NCI-H774 (cell line): ENCODE results near the gene BNIP2.
"Not testable (repeated sequence)": the region's sequence is repeated elsewhere in the genome, so short reads cannot be mapped to it uniquely, and the experiment has no call there.

Experiments
- DNase-seq: peaks from one replicate; lab custom pipeline; 2025; lab: John Stamatoyannopoulos, UW

The BNIP2 gene, protein sequence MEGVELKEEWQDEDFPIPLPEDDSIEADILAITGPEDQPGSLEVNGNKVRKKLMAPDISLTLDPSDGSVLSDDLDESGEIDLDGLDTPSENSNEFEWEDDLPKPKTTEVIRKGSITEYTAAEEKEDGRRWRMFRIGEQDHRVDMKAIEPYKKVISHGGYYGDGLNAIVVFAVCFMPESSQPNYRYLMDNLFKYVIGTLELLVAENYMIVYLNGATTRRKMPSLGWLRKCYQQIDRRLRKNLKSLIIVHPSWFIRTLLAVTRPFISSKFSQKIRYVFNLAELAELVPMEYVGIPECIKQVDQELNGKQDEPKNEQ

DNA sequence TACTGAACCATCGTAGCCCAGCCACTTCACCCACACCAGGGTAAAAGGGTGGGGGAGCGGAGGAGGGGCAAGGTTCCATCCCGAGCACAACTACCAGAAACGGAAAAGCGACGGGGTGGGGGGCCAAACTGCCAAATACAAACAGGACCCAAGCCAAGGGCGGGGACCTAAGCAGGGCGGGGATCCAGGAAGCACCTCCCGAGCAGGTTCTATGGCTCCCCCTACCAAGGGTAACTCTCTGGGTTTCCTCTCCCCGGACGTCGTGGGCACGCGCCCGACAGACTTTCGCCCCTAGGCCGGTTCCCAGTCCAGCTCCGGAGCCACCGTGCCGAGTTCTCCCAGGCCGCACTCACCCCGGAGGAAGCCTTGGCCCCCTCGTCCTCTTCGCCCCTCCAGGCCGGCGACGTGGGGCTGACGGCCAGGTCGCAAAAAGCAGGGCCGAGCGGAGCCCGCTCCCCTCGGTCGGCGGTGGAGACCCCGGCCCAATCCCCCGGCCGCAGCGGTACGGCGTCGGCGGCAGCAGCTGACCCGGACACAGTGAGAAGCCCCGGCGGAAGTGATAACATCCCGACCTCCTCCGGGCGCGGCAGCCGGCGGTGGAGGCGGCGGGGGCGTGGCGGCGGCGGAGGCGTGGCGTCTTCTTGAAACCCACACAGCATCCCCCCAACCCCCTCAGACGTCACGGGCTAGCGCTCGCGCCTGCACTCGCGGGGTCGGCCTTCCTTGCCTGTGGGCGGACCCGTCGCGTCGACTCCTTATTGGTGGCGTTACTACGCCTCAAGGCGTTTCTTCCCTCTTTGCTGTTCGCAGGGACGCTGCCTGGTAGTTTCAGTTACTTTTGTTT, at the start of gene BNIP2:
TSS of gene BNIP2 (minus strand) at position 539 of the 844 bp plus-strand sequence. CDS start 6,863 bp downstream, outside the sequence.
- peak; percentile 95 for DNase-seq

DNA sequence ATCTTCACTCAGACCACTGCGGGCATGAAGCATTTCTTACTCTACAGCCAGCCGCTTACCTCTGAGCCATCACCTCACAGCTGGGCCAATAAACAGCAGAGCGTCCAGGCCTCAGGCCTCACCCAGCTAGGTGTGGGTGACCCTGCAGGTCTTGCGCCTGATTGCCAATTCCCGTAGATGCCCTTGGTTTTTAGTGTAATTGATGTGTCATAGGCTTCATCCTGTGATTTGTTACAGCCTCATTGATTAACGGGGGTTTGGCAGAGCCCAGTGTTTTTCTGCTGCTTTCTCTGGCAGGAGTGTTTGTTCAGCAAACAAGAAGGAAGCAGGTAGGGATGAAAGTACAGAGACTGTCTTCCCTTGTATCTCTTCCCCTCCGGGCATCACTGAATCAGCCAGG, 49.6 kb upstream of the BNIP2 start:
- DNase-seq, result no peak

DNA sequence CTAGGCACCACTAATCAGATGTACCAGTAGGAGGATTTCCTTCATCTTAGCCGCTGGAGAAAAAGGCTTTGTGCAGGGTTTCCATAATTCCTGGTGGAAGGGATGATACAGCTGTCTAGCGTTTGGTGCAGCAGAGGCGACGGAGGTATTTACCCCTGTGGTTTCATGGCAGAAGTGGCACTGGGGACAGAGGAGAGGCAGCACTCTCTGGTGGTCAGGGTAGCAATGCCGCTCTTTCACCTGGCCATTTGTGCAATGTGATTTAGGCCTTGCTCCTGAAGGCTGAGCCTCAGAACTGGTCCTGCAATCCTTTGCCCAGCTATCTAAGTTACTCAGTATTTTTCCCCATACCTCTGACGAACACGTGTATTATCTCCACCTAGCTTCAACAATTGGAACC, 47.1 kb upstream of the BNIP2 start:
- DNase-seq, result no peak

DNA sequence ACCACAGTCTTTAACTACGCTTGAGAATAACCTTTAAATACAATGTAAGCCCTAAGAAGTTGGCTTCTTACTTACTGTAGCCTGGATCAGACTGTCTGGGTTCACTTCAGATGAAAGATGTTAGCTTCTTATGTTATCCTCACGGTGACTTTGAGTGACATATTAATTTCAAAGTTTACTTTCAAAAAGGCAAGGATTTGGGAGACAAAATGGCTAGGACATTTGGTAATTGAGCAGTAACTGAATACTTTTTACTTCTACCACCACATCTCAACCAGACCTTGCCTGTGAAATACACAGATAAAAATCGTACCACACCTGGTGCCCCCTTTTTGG, 36.0 kb upstream of the BNIP2 start:
- DNase-seq, result no peak

DNA sequence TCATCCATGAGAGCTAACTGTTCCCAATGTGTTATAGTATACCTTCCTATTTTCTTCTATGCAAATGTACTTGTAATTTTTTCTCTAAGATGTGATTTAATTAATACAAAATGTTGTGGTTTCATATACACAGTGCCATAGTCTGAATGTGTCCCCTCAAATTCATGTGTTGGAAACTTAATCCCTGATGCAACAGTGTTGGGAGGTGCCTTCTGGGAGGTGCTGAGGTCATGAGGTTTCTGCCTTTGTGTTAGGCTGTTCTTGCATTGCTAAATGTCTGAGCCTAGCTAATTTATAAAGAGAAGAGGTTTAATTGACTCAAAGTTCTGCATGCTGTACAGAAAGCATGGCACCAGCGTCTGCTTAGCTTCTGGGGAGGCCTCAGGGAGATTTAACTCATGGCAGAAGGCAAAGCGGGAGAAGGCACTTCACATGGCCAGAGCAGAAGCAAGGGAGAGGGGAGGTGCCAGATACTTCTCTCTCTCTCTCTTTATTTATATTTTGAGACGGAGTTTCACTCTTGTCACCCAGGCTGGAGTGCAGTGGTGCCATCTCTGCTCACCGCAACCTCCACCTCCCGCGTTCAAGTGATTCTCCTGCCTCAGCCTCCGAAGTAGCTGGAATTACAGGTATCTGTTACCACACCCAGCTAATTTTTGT, 34.7 kb upstream of the BNIP2 start:
- DNase-seq, result no peak

DNA sequence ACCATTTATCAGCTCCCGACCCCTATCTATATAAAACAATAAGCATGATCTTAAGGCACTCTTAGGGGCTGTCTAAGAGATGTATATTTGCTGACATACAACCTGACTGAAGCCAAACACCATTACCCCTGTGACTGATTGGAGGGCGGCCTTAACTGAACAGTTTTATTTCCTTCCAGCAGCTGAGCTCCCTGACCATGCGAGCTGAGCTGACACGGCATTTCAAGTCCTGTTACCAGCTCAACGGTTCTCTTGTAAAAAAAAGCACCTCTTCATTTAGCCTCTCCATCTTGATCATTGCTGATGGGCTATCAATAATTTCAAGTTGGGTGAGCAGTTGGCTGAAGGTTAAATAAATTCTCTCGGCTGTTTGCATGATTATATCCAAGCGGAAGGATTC, 33.4 kb upstream of the BNIP2 start:
- no peak for DNase-seq

DNA sequence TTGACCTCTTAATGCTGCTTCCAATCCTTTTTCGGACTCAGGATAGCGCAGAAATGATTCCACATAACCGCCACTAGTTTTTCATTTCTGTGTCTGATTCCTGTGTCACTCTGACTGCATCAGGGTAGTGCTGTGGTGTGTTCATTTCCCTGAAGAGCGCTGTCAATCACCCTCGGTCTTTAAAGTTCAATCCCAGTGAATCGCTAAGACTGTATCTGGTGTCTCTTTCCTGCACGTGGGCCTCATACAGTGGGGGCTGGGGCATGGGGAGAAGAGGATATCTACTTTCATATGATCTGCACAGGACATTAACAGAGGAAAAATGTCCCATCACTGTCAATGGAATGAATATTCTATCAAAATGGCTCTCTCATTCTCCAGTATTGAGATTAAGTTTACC, 32.9 kb upstream of the BNIP2 start:
- no peak for DNase-seq

DNA sequence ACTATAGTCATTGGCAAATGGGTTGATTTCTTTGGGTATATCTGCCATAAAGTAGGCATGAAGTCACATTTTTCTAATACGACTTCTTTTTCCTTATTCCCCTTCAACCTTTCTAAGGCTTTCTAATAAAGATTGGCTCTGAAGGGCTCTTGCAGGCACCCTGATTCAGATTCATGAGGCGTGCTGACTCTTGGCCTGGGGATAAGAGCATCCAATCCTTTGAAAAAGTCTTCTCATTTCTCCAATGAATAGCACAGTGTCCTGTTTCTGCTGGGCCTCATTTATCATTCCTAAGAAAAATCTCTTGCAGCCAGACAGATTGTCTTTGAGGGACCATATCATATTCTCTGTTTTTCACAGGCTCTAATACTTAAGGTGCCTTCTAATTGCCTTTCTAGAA, 32.3 kb upstream of the BNIP2 start:
- DNase-seq, result no peak

DNA sequence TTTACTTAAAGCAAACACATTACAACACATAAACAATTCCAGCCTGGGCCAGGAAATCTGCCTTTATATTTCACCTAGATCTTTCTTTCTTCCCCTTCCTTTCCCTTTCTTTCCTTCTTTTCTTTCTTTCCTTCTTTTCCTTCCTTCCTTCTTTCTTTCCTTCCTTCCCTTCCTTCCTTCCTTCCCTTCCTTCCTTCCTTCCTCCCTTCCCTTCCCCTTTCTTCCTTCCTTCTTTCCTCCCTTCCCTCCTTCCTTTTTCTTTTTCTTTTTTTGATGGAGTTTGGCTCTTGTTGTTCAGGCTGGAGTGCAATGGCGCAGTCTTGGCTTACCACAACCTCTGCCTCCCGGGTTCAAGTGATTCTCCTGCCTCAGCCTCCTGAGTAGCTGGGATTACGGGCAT, 24.1 kb upstream of the BNIP2 start:
- DNase-seq, result no peak

DNA sequence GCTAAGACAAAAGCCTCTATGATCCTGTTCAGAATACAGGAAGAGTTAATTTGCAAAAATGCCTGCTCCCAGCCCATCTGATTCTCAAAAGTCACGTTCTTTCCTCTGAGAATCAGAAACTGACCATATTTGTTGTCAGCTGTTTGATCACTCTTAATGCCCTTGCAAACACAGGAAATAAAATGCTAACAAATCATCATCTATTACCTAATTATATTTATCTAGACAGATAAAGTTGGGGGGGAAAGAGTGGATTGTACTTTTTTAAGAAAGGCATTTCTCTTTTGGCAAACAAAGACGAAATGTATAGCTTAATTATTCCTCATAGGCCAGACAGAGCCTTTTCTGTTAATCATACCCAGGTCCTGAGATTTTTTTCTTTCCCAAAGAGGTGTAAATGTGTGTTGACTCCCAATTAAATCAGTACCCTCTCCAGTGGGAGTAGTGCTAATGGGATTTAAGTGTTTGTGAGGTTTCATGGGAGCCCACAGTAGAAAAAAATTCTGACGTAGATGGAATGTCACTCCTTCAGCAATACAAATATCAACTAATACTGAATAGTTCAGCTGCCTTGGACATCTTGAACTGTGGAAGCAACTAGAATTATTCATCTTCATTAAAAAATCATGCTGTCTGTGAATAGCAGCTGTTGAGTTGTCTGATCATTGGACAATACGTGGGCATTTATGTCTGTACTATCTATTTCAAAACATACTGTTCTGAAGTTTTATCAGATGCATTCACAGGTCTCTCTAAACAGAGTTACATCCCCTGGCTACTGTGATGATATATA, 22.5 kb upstream of the BNIP2 start:
- peak; percentile 20 for DNase-seq

DNA sequence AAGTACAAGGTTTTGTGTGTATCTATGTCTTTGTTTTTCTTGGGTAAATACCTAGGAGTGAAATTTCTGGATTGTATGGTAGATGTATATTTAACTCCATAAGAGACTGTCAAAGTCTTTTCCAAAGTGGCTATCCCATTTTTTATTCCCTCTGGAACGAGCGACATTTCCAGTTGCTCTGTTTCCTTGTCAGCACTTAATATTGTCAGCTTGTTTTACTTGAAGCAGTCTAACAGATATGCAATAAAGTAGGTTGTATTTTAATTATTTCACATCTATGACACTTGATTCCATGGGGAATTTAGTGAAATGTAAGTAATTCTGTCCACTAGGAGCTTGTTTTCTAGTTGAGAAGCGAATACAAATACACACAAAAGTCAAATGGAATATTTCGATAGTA, 18.5 kb upstream of the BNIP2 start:
- no peak for DNase-seq

DNA sequence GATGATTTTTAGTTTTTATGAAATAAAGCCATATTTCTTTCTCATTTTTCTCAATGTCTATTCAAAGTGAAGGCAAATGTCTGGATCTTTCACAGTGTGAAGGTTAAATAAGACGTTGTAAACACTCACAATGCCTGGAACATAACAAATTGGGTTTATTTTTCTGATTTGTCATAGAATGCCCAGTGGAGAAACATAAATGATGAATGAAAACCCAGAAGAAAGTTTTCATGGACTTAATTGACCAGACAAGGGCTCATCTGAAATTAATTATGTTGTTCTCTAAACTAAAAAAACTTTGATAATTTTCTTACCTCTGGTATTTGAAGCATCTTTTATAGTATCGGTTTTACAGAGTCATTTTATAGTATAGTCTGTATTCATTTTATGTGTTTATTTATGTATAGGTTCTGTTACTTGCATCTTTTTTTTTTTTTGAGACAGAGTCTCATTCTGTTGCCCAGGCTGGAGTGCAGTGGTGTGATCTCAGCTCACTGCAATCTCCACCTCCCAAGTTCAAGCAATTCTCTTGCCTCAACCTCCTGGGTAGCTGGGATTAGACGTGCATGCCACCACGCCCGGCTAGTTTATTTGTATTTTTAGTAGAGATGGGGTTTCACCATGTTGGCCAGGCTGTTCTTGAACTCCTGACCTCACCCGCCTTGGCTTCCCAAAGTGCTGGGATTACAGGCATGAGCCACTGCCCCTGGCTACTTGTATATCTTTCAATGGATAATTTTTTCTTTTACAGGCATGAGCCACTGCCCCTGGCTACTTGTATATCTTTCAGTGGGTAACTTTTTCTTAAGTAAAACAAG, 15.1 kb upstream of the BNIP2 start:
- DNase-seq, result no peak

DNA sequence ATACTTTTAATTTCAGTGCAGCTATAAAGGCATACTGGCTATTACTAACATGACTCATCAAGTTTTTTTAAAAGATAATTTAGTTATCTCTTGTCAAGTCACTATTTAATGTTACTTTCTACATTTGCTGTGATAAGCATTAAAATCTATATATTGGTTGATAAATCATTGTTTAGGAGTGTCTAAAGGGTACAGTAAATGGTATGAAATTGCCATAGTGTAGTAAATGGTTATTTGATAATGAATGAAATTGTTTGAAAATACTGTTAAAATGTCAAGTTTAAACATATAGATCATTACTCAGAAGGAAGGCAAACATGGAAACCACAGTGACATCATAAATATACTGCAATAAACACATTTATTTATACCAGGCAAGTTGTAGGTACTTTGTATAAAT, 13.2 kb upstream of the BNIP2 start:
- no peak for DNase-seq

DNA sequence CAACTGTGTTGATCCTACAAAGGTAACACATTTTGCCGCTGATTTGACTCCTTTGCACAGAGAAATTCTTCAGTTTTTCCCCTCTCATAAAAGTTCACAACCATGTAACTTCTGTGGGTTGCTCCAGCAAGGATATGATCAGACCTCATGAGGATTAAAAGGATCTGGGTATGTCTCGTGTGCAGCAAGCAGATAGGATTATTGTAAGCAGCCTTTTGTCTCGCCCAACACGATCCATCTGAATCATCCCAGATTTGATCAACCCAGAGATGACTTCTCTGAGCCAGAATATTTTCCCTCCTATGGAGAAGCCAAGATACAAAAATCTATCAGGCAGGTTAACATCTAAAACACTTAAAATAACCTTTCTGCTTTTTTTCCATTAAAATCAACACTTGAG, 12.8 kb upstream of the BNIP2 start:
- DNase-seq, result no peak

DNA sequence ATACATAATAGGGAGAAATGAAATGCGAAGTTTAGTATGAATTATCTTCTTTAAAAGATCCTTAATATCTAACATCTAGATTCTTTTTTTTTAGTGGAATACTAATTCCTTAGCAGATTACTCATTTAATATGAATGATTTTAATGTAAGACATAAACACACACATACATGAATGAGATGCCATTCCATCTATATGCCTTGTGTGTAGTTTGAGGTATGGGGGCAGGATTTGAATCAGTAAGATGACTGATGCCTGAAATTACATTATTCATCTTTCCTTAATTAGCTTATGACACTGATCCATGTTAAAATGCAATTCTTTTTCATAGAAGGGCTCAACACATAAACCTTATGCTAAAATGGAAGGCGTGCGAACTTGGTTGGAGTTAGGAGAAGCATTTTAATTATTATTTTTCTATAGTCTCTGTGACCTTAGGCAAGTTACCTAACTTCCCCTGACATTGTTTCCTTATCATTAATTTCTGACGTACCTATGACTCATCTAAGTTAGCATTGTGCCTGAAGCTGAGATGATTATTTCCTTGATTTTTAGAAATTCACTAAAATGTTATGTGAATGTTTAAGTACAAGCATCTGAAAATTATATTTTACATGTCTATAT, 10.8 kb upstream of the BNIP2 start:
- no peak for DNase-seq

DNA sequence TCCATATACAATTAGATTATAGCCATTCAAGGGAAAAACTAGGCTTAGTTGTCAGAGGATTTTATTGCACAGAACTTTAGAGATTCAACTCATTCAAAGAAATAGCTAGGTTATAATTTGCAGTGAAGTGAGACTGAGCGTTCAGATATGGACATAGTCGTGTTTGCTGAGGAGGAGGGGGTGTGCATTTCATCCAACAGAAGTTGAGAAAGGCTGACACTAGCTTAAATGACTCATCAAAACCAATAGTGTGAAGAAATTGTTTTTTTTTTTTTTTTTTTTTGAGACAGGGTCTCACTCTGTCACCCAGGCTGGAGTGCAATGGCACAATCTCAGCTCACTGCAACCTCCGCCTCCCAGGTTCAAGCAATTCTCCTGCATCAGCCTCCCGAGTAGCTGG, 8.9 kb upstream of the BNIP2 start:
- DNase-seq, result not testable (repeated sequence)

DNA sequence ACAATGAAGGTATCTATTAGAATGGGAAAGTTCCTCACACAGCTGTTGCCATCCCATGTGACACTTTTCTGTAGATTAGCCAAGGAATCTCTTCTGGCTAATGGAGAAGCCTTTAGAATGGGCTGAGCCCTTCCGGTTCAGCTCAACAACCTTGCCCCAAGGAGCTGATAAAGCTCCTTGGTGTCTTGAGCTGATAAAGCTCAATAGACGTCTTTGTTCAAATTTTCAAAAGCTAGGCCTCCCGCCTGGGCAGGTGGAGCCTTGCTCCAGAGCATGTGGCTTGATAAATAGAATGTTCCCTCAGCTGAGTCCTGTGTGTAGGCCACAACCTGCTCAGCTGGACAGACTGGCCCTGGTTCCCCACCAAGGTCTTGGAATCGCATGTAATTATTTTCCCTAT, 7.2 kb upstream of the BNIP2 start:
- no peak for DNase-seq

DNA sequence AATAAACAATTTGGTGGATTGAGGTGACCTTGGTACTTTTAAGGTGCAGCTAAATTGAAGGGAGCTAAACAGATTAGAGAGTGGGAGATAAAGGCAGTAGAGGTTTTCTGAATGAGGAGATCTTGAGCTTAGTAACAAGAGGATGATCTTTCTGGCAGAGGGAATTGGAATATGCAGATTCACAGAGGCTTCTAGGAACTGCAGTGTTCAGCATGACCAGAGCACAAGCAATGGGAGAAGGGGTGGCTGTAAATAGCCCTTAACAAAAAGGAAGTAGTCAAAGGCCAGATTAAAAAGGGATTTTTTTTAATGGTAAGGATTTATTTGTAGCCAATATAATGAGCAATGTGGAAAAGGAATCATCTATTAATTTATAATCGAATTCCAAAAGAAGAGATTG, 5.7 kb upstream of the BNIP2 start:
- no peak for DNase-seq

DNA sequence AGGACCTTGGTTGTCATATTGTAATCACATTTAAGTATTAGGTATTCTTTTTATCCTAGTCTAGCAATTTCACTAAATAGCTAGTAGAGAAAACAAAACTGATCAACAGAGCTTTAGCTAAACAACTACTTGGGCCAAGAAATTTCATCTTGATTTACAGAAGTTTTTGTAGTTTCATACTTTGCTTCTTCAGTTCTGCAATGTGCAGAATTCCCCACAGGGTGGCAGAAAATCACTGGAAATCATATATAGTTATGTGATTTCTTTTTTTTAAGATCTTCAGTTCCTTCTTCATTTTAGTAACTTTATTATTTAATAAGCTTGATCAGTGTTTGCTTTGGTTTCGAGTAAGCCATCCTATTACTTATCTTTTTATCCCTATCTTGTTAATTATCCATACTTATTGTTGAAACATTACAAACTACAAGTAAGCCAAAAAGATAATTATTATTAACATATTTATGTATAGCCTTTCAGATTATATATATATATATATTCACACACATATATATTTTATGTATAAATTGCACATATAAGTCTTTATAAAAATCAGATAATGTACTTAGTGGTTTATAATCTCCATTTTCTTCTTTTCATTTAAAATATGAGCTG, 2.2 kb upstream of the BNIP2 start:
- DNase-seq, result peak; percentile 14

DNA sequence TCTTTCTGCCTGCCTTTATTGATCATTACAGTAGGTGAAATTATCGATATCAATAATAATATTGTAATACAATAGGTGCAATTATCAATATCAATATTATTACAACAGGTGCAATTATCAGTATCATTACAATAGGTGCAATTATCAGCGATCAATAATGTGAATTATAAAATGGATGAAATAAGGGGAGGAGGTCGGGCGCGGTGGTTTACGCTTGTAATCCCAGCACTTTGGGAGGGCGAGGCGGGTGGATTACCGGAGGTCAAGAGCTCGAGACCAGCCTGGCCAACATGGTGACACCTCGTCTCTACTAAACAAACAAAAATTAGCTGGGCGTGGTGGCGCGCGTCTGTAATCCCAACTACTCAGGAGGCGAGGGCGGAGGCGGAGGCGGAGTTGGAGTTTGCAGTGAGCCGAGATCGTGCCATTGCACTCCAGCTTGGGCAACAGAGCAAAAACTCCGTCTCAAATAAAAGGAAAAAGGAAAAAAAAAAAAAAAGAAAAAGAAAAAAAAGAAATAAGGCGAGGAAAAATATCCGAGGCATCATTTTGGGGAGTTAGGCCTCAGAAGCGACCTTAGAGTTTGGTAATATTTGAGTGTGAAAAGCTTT, 611 bp upstream of the BNIP2 start:
- peak; percentile 81 for DNase-seq
